Stomach (tissue), 9 donors: Measurements from ENCODE around the gene ARSD. TPM values are rescaled to one million over a fixed set of nuclear protein-coding genes. Genes with fewer than 3 reads are reported as not detected.

Source experiments
- DNase-seq, 2 donors: peaks; one replicate each; pipeline versions ENCODE4 v3.0.0 to v3.0.0-alpha.2; 2013 to 2019
- H3K27ac ChIP-seq, 5 donors: fragments of 200-600 bp in 4 of 5; sonication (generic) in 4 of 5; one replicate each; pipeline ENCODE4 v1.5.1; 2013 to 2019; ENCODE audit warnings: mild to moderate bottlenecking in 1 of 5, moderate library complexity in 1 of 5
- H3K27me3 ChIP-seq, 3 donors: fragments of 200-600 bp; sonication (generic); one replicate each; pipeline ENCODE4 v1.5.1; 2017 to 2019; ENCODE audit warnings: mixed run types in 1 of 3
- H3K36me3 ChIP-seq, 4 donors: fragments of 200-600 bp; sonication (generic); 1 replicate in 3 of 4; 2 replicates in 1 of 4; pipeline ENCODE4 v1.5.1; 2016 to 2019
- H3K4me1 ChIP-seq, 4 donors: fragments of 200-600 bp; sonication (generic); one replicate each; pipeline ENCODE4 v1.5.1; 2016 to 2019
- H3K4me3 ChIP-seq, 4 donors: fragments of 200-600 bp; sonication (generic) in 3 of 4; one replicate each; pipeline ENCODE4 v1.5.1; 2016 to 2019; ENCODE audit warnings: mild to moderate bottlenecking in 1 of 4
- H3K9me3 ChIP-seq, 4 donors: fragments of 200-600 bp; sonication (generic); one replicate each; pipeline ENCODE4 v1.5.1; 2016 to 2019
- CTCF ChIP-seq, 7 experiments: fragments of 450-650 bp in 4 of 7; fragments of 200-600 bp in 3 of 7; sonication (generic) in 3 of 7; IDR thresholded peaks; one replicate each; pipeline ENCODE4 v1.5.1; 2016 to 2019; ENCODE audit warnings: antibody characterized with exemption in 7 of 7, control low read depth in 2 of 7, mild to moderate bottlenecking in 1 of 7
- EP300 ChIP-seq: sonication (generic); formaldehyde crosslinking; IDR thresholded peaks from one replicate; pipeline ENCODE4 v1.6.1; 2017; ENCODE audit warnings: antibody characterized with exemption
- POLR2A ChIP-seq, 4 donors: fragments of 450-650 bp; IDR thresholded peaks; one replicate each; pipeline ENCODE4 v1.6.1; 2016; ENCODE audit warnings: antibody characterized with exemption in 4 of 4, control low read depth in 2 of 4, mild to moderate bottlenecking in 1 of 4, moderate library complexity in 1 of 4
- POLR2AphosphoS5 ChIP-seq, 3 donors: sonication (generic); formaldehyde crosslinking; IDR thresholded peaks; one replicate each; pipeline ENCODE4 v1.6.1; 2016; ENCODE audit warnings: antibody characterized with exemption in 3 of 3
- whole genome bisulfite sequencing, 5 donors: extraction: QIAGEN DNeasy Blood & Tissue Kit in 3 of 5; methylation state at CpG; one replicate each; pipeline versions ENCODE4 v1.1.5 to v1.1.7; 2013 to 2018; 5-methylcytosine and 5-hydroxymethylcytosine counted together
- intact Hi-C: fragments of 100-400 bp; cut with DNase I; formaldehyde crosslinking; loops from one replicate; pipeline ENCODE4 v1.15.1; 2023; ENCODE audit warnings: low total_unique reads
- polyA plus RNA-seq, 3 donors: library from polyadenylated mRNA; stranded (reverse); fragments of 200-250 nt; gene quantifications; one replicate each; pipeline ENCODE4 v1.2.3, GENCODE V29; 2013
- total RNA-seq, 5 donors: library from RNA; depleted of rRNA; stranded (reverse); fragments of >200 nt; gene quantifications; one replicate each; pipeline versions ENCODE4 v1.1.0 to v1.2.3, GENCODE V29; 2014 to 2016
- donor health status: healthy with polysubstance abuse.
- donor health status: Bipolar disorder and iron deficiency.
- donor health status: healthy.

The ARSD gene
- total and polyA plus RNA-seq, 8 donors, result 13.4 to 69.3 (median 28.8) TPM

GRCh38 chrX:2972391-2972790, 43.3 kb upstream of the ARSD start:
- TF ChIP-seq POLR2AphosphoS5 (IDR thresholded peaks at IDR 0.05), result no peak
- no peak for TF ChIP-seq EP300
- no peak for TF ChIP-seq POLR2A (IDR thresholded peaks at IDR 0.05)
- TF ChIP-seq CTCF (IDR thresholded peaks at IDR 0.05), result no peak
- H3K9me3 ChIP-seq, result no peaks in the 10 kb centered on the region
- H3K27ac ChIP-seq, result no peak overlapping the region
- intact Hi-C loops, result no loop called here
- no peaks in the 10 kb centered on the region for H3K27me3 ChIP-seq
- H3K36me3 ChIP-seq, result no peaks in the 10 kb centered on the region
- H3K4me3 ChIP-seq, result no peak overlapping the region
- H3K4me1 ChIP-seq, result peaks cover 0 to 5% (median 0%) of the 10 kb centered on the region in 4 donors
- 76 to 93% (median 88%) methylated on average over 6 of the region's 6 CpGs for WGBS, 5 donors
- DNase-seq, result no peak

GRCh38 chrX:2969021-2969420, 39.9 kb upstream of the ARSD start:
- no peak overlapping the region for H3K4me3 ChIP-seq
- no peak for DNase-seq
- H3K9me3 ChIP-seq, result no peaks in the 10 kb centered on the region
- no peaks in the 10 kb centered on the region for H3K36me3 ChIP-seq
- 78 to 90% (median 81%) methylated on average over 6 of the region's 6 CpGs for WGBS, 5 donors
- TF ChIP-seq CTCF (IDR thresholded peaks at IDR 0.05) (no peak), POLR2AphosphoS5 (IDR thresholded peaks at IDR 0.05) (no peak), POLR2A (IDR thresholded peaks at IDR 0.05) (no peak), EP300 (no peak)
- H3K4me1 ChIP-seq, result peaks cover 0 to 7% (median 0%) of the 10 kb centered on the region in 4 donors
- no peaks in the 10 kb centered on the region for H3K27me3 ChIP-seq
- H3K27ac ChIP-seq, result no peak overlapping the region
- intact Hi-C loops, result no loop called here

GRCh38 chrX:2967998-2968909, 39.1 kb upstream of the ARSD start:
- peaks cover 0 to 7% (median 0%) of the 10 kb centered on the region in 4 donors for H3K4me1 ChIP-seq
- no peaks in the 10 kb centered on the region for H3K27me3 ChIP-seq
- no peaks in the 10 kb centered on the region for H3K36me3 ChIP-seq
- intact Hi-C loops, result no loop called here
- DNase-seq, result peak in 1 of 2 donors; percentile 57
- H3K9me3 ChIP-seq, result no peaks in the 10 kb centered on the region
- TF ChIP-seq POLR2A (IDR thresholded peaks at IDR 0.05), result no peak
- no peak for TF ChIP-seq EP300
- H3K27ac ChIP-seq, result no peak overlapping the region
- H3K4me3 ChIP-seq, result peak overlapping the region in 3 of 4 donors; percentile 12 to 27 (median 13)
- 40 to 64% (median 46%) methylated on average over 25 to 27 of the region's 27 CpGs for WGBS, 5 donors

- no peaks in the 10 kb centered on the region for H3K9me3 ChIP-seq
- WGBS, 5 donors, result 75 to 87% (median 83%) methylated on average over 14 of the region's 14 CpGs
- no peak overlapping the region for H3K27ac ChIP-seq
- H3K4me1 ChIP-seq, result peaks cover 0 to 7% (median 0%) of the 10 kb centered on the region in 4 donors
- intact Hi-C loops, result no loop called here
- DNase-seq, result no peak
- peak overlapping the region in 2 of 4 donors; percentile 13 to 27 for H3K4me3 ChIP-seq
- H3K36me3 ChIP-seq, result no peaks in the 10 kb centered on the region
- TF ChIP-seq POLR2A (IDR thresholded peaks at IDR 0.05), result no peak
- no peak for TF ChIP-seq POLR2AphosphoS5 (IDR thresholded peaks at IDR 0.05)
- TF ChIP-seq EP300, result no peak
- no peak for TF ChIP-seq CTCF (IDR thresholded peaks at IDR 0.05)
- H3K27me3 ChIP-seq, result no peaks in the 10 kb centered on the region
Measured at GRCh38 chrX:2967584-2967983, 38.4 kb upstream of the ARSD start.

GRCh38 chrX:2967012-2967411, 37.9 kb upstream of the ARSD start:
- H3K4me1 ChIP-seq, result peaks cover 0 to 7% (median 0%) of the 10 kb centered on the region in 4 donors
- no peak overlapping the region for H3K27ac ChIP-seq
- no peaks in the 10 kb centered on the region for H3K27me3 ChIP-seq
- H3K36me3 ChIP-seq, result no peaks in the 10 kb centered on the region
- no peak overlapping the region for H3K4me3 ChIP-seq
- 33 to 71% (median 49%) methylated on average over 3 of the region's 3 CpGs for WGBS, 5 donors
- no peaks in the 10 kb centered on the region for H3K9me3 ChIP-seq
- TF ChIP-seq EP300 (no peak), POLR2AphosphoS5 (IDR thresholded peaks at IDR 0.05) (no peak), CTCF (IDR thresholded peaks at IDR 0.05) (no peak), POLR2A (IDR thresholded peaks at IDR 0.05) (no peak)
- peak in 1 of 2 donors; percentile 28 for DNase-seq
- intact Hi-C loops, result no loop called here
